Tongue (tissue), 2 donors: ENCODE measurements around the gene WDR70. TPM values are rescaled to one million over a fixed set of nuclear protein-coding genes. Genes with fewer than 3 reads are reported as not detected.
A peak's percentile ranks its signal among the peaks of the same experiment; 100 is the strongest.
"Not testable (repeated sequence)": the region's sequence is repeated elsewhere in the genome, so short reads cannot be mapped to it uniquely, and the experiment has no call there.

Source experiments
- DNase-seq: peaks from one replicate; pipeline ENCODE4 v3.0.0-alpha.2; 2015
- total RNA-seq: library from RNA; depleted of rRNA; stranded (reverse); fragments of >200 nt; gene quantifications from one replicate; pipeline ENCODE4 v1.2.3, GENCODE V29; 2014

WDR70 gene
- 48.6 TPM for total RNA-seq

DNA sequence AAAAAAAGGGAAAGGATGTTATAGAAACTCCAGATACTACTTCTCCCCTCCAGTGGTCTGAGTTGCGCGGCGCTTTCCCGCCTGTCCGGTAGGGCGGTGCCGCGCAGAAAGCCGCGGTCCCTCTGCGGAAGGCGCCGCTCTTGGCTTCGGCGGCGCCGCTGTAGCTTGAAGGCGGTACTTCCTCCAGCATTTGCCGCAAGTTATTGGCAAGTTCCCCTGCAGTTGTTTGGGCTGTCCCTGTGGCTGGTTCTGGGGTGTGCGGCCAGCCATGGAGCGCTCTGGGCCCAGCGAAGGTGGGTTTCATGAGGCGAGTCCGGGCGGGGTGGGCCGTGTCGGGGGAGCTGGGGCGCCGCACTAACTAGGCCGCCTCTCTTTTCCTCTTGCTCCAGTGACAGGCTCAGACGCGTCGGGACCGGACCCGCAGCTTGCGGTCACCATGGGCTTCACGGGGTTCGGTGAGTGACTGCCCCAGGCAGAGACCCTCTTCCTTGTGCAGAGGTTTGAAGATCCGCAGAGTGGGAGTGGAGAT, at the start of gene WDR70:
Gene WDR70, plus strand, starts transcription at position 219 of the 529 bp plus-strand sequence. Its CDS starts 50 bp downstream, at position 269.
- DNase-seq = peak; percentile 94

DNA sequence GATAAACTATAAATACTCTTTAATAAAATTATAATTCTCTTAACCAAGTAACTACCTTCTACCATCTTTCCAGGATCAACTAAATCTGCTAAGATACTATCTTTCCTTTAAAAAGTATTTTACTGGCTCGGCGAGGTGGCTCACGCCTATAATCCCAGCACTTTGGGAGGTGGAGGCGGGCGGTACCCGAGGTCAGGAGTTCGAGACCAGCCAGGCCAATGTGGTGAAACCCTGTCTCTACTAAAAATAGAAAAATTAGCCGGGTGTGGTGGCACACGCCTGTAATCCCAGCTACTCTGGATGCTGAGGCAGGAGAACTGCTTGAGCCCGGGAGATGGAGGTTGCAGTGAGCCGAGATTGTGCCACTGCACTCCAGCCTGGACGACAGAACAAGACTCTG, 44.4 kb upstream of the WDR70 start:
- DNase-seq = not testable (repeated sequence)

DNA sequence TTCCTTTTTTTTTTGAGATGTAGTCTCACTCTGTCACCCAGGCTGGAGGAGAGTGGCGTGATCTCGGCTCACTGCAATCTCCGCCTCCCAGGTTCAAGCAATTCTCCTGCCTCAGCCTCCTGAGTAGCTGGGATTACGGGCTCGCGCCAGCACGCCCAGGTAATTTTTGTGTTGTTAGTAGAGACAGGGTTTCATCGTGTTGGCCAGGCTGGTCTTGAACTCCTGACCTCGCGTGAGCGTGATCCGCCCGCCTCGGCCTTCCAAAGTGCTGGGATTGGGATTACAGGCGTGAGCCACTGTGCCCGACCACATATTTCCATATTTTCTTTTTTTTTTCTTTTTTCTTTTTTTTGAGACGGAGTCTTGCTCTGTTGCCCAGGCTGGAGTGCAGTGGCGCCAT, 36.4 kb upstream of the WDR70 start:
- DNase-seq = not testable (repeated sequence)

DNA sequence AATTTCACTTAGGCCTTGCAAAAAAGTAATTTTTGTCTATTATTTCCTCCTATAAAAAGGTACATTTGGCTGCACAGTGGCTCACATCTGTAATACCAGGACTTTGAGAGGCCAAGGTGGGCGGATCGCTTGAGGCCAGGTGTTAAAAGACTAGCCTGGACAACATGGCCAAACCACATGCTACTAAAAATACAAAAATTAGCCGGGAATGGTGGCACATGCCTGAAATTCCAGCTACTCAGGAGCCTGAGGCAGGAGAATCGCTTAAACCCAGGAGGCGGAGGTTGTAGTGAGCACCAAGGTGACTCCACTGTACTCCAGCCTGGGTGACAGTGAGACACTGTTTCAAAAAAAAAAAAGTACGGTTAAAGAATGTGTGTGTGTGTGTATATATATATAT, 24.0 kb upstream of the WDR70 start:
- DNase-seq = no peak

DNA sequence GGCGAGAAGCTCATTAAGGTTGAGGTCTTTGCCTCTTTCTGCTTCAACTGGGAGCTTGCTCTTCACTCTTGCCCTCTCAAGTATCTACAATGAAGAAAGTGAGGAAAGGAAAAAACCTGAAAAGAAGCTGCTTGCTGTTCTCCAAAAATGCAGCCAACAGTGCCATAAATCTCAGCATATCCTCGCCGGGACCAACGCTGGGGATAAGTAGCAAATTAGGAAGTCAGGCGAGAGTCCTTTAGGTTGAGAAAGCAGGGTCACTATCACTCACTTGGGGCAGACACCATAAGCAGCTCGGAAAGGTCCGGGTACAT, 8.6 kb upstream of the WDR70 start:
- no peak for DNase-seq

DNA sequence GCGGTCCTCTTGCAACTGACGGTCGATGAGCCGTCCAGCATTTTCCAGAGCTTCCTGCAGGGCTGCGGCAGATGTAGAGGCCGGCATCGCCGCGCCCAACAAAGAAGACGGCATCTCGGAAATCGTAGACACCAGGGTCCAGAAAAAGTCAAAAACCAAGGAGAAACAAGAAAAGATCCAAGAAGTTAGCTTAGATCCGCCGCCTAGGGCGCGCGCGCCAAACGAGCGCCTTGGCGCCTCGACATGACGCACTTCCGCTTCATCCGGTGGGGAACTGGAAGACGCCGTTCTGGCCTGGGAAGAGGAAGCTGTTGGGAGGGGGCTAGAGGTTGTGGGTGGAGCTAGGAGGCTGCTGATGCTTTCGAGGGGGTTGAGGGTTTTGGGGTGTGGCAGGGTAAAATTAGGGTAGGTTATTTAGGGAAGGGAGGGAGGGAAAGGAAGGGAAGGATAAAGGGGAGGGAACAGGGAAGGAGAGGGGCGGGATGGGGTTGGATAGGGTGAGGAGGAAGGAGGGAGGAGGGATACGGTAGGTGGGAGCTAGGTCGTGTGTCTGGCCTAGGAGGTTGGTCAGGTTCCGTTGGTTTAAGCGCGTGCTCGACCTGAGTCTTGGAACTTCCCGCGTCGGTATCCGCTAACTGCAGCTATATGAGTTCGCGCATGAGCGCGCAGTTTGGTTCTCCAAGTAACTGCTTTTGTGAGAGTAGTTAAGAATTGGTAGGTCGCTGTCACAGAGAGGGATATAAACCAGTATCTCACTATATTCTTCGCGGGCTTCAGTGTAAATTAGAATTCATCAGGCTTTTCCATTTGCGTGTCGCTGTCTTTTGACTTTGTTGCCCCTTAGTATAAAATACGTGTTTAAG, 8.0 kb upstream of the WDR70 start, which contains the start of gene NUP155:
Gene NUP155, minus strand, starts transcription at position 243 of the 863 bp plus-strand sequence. Its CDS starts 129 bp downstream, at position 114.
- DNase-seq = peak; percentile 98

DNA sequence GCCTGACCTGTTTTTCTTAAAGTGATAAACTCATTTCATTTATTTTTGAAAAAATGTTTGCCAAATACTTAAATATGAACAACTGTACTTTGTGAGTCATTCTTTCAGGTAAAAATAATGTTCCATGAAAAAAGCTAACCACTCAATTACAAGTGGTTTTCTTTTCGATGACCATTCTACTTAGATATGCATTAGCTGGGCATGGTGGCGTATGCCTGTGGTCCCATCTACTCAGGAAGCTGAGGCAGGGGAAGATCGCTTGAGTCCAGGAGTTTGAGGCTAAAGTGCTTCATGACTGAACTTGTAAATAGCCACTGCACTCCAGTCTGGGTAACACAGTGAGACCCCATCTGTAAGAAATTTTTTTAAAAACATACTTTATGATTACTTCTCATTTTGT, 4.0 kb upstream of the WDR70 start:
- no peak for DNase-seq

DNA sequence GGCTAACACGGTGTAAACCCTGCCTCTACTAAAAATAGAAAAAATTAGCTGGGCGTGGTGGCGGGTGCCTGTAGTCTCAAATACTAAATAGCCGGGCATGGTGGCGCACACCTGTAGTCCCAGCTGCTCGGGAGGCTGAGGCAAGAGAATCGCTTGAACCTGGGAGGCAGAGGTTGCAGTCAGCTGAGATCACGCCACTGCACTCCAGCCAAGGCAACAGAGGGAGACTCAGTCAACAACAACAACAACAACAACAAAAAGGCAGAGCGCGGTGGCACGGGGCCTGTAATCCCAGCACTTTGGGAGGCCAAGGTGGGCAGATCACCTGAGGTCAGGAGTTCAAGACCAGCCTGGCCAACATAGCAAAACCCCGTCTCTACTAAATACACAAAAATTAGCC, 1.1 kb upstream of the WDR70 start:
- DNase-seq = not testable (repeated sequence)

DNA sequence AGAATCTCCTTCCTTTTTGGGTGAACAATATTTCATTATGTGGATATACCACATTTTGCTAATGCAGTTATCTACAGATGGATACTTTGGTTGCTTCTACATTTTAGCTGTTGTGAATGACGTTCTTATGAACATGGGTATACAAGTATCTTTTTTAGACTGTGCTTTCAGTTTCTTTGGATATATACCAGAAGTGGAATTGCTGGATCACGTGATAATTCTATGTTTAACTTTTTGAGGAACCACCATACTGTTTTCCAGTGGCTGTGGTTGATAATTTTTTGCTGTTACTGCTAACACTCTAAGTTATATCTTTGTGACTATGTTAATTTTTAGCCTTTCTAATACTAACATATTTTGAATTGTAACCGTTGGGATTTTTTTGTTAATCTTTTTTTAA, 12.5 kb downstream of the WDR70 start:
- DNase-seq = no peak

DNA sequence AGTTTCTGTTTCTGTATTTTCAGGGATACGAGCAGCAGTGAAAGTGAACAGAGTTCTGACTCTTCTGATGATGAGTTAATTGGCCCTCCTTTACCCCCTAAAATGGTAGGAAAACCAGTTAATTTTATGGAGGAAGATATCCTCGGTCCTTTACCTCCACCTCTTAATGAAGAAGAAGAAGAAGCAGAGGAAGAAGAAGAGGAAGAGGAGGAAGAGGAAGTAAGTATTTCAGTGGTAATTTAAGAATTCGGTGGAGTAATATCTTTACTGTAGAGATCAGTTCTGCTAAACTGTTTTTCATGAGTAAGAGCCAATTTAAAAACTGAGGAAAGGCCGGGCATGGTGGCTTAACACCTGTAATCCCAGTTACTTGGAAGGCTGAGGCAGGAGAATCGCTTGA, 17.2 kb downstream of the WDR70 start:
- no peak for DNase-seq

DNA sequence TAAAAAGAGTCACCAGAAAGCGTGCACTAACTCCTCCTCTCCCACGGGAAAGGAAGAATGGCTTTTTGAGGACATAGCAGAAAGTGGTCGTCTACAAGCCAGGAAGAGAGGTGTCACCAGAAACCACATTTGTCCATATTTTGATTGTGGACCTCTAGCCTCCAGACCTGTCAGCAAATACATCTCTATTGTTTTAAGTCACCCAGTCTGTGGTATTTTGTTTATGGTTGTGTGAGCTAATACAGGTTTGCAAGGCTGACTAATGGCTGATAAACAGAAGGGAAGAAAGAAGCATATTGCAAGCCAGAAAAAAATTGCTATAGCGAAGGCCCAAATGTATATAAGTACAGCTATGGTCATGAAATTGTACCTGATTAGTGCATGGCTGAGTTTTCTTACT, 21.4 kb downstream of the WDR70 start:
- no peak for DNase-seq

DNA sequence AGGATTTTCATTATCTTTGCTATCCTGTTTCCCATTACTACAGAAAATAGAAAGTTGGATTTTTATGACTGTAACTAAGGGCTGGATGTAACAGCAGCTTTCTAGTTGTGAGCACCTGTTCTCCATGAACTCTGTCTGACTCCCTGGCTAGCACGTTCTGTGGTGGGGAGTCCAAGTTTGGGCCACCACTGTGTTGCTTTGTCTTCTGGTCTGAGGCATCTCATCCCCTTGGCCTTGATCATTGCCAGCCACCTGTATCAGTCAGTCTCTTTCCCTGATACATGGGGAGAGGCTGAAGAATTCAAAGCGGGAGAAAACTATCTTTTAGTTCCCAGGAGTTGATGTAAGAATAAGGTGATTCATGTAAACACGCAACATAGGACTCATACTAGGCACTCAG, 33.4 kb downstream of the WDR70 start:
- peak; percentile 16 for DNase-seq

DNA sequence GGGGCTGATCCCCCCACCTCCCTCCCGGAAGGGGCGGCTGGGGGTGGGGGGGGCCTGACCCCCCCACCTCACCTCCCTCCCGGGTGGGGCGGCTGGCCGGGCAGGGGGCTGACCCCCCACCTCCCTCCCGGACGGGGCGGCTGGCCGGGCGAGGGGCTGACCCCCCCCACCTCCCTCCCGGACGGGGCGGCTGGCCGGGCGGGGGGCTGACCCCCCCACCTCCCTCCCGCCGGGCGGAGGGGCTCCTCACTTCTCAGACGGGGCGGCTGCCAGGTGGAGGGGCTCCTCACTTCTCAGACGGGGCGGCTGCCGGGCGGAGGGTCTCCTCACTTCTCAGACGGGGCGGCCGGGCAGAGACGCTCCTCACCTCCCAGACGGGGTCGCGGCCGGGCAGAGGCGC, 36.3 kb downstream of the WDR70 start:
- DNase-seq = not testable (repeated sequence)

DNA sequence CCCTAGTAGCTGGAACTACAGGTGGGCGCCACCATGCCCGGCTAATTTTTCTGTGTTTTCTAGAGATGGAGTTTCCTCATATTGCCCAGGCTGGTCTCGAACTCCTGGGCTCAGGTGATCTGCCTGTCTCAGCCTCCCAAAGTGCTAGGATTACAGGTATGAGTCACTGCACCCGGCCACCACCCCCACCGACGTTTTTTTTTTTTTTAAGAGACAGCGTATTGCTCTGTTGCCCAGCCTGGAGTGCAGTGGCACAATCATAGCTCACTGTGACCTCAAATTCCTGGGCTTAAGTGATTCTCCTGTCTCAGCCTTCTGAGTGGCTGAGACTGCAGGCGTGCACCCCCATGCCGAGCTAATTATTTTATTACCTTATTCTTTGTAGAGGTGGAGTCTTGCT, 38.2 kb downstream of the WDR70 start:
- DNase-seq = no peak

DNA sequence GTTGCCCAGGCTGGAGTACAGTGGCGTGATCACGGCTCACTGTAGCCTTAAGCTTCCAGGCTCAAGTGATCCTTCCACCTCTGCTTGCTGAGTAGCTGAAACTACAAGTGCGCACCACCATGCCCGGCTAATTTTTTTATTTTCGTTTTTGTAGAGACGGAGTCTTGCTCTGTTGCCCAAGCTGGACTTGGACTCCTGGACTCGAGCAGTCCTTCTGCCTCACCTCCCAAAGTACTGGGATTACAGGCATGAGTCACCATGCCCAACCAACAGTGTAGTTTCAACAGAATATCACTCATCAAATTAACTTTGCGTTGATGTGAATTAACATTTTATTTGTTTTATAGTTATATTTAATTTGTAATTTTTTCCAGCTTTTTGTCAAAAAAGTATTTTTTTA, 45.3 kb downstream of the WDR70 start:
- DNase-seq = no peak

DNA sequence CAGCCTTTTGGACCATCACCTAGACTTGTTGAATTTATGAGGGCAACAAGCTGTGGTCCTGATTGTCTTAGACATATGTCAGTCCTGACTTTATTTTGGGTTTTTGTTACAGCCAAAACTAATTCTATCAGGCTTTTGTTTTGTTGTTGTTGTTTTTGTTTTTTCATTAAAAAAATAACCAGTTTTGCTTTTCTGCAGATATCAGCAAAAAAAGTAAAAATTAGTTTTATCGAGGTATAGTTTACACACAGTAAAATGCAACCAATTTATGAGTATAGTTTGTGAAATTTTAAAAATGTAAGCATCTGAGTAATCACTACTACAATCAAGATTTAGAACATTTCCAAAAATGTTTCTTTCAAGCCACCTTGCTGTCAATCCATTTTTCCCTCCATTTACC, 48.9 kb downstream of the WDR70 start:
- DNase-seq = no peak

DNA sequence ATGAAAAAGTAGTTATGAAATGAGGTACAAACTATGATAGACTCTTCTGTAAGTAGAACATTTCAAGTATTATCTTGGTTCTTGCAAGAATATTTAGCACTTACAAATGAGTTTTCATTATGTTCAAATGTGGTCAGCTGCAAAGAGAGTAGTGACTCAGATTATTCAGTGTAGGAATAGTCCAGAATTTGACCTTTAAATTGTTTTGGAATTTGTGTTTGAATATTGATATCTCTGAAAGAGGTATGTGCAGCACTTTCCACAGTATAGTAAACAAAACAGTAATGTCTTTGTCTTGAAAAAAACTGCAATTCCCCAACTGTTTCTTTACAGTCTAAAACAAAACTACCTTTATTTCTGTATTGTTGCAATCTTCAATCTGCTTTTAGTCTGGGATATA, 56.1 kb downstream of the WDR70 start:
- no peak for DNase-seq

DNA sequence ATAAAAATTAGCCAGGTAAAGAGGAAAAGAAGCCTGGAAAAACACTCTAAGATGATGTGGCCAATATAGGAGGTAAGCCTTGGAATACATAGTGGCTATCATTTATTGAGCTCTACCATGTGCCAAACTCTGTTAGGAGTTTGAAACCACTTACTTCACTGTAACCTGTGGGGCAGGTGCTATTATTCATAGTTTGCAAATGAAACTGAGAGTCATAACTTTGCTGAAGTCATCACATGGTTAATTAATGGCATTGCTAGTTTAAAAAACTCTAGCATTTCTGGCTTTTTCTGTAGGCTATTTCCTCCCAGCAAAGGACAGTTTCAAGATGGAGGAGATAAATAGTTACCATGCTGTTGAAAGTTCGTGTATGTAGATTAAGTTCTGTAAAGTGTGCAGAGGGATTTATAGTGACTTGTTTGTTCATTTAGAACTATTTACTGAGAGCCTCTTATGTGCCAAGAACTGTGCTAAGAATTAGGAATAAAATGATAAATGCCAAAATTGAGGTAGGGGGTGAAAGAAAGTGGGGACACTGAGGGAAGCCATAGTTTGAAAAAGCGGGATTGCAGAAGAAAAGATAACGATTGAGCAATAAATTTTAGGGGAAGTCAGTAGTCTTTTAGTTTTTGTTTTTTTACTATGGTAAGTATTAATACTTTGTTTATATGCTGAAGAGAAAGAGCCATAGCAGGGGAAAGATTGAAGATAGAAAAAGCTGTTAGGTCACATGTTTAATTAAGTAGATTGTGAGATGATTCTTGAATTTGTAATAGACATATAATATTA, 57.2 kb downstream of the WDR70 start:
- no peak for DNase-seq

DNA sequence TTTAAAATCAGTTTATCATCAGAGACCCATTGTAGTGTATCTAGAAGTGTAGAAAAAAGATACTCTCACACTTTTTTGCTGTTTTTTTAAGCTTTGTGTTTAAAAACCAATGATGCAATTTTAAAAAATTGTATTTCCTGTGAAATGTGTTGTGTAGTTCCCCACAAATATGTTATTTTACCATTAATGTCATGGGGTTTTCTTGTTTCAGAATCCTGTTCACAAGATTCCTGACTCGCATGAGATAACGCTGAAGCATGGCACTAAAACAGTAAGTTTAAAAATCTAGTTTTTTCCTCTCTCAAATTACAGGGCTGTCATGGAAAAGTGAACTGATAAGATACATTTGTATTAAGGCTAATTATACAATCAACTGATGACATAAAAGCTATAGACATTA, 58.6 kb downstream of the WDR70 start:
- no peak for DNase-seq

DNA sequence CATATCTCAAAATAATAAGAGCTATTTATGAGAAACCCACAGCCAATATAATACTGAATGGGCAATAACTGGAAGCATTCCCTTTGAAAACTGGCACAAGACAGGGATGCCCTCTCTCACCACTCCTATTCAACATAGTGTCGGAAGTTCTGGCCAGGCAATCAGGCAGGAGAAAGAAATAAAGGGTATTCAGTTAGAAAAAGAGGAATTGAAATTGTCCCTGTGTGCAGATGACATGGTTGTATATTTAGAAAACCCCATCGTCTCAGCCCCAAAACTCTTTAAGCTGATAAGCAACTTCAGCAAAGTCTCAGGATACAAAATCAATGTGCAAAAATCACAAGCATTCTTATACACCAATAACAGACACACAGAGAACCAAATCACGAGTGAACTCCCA, 66.7 kb downstream of the WDR70 start:
- DNase-seq = not testable (repeated sequence)

DNA sequence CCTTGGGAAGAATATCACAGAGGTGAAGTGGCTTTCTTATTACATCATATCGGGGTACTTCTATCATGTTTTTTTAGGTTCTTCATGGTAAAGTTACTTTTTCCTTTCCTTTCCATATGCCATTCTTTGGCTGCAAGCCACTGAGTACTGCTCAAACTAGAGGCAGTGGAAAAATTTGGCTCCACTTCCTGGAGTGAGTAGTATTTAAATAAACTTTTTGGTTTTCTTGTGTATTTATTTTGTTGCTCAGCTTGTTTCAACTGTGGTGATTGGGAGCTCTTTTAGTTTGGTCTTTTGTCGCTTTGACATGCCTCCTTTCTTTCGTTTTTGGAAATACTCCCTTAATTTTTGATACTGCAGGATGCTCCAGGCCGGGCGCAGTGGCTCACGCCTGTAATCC, 69.8 kb downstream of the WDR70 start:
- no peak for DNase-seq

DNA sequence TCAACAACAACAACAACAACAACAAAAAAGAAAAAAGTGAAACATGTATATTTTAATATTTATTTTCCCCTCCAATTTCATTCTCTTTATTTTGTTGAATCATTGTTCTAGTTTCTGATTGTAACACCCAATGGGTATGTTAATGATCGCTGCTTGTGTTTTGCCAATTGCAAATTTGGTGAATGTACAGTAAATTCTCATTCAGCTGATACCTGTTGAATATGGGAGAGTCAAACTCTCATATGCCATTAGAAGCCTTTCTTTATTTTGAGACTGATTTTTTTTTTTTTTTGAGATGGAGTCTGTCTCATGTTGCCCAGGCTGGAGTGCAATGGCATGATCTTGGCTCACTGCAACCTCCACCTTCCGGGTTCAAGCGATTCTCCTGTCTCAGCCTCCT, 72.9 kb downstream of the WDR70 start:
- not testable (repeated sequence) for DNase-seq

DNA sequence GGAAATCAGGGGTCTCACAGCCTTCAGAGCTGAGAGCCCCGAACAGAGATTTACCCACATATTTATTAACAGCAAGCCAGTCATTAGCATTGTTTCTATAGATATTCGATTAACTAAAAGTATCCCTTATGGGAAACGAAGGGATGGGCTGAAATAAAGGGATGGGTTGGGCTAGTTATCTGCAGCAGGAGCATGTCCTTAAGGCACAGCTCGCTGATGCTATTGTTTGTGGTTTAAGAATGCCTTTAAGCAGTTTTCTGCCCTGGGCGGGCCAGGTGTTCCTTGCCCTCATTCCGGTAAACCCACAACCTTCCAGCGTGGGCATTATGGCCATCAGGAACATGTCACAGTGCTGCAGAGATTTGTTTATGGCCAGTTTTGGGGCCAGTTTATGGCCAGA, 74.1 kb downstream of the WDR70 start:
- DNase-seq = not testable (repeated sequence)
